Femur (tissue), 1 donor: Measurements from ENCODE around the gene RSBN1.
"Not testable (repeated sequence)": the region's sequence is repeated elsewhere in the genome, so short reads cannot be mapped to it uniquely, and the experiment has no call there.

Experiments used
- DNase-seq: peaks from one replicate; pipeline ENCODE4 v3.0.0-alpha.2; 2017

Gene RSBN1

GRCh38 chr1:113732802-113733201, 79.5 kb downstream of the RSBN1 start:
- no peak for DNase-seq

GRCh38 chr1:113721010-113721409, 91.3 kb downstream of the RSBN1 start:
- DNase-seq, result no peak

- DNase-seq, result not testable (repeated sequence)
Observed at GRCh38 chr1:113718621-113719020, 93.7 kb downstream of the RSBN1 start.

GRCh38 chr1:113717506-113717905, 94.8 kb downstream of the RSBN1 start:
- DNase-seq, result not testable (repeated sequence)

GRCh38 chr1:113714606-113715269, 97.5 kb downstream of the RSBN1 start:
- DNase-seq, result no peak
